NB4 (cell line): ENCODE measurements around the gene NUP214.
A peak's percentile ranks its signal among the peaks of the same experiment; 100 is the strongest.

Experiments
- DNase-seq: peaks from one replicate; pipeline ENCODE4 v3.0.0; 2010; ENCODE audit warnings: low read depth
- H3K4me3 ChIP-seq: one replicate; pipeline ENCODE4 v1.5.1; 2011; ENCODE audit warnings: mild to moderate bottlenecking, low read depth, low read length, moderate library complexity
- MYC ChIP-seq: IDR thresholded peaks from 2 replicates; pipeline ENCODE4 v1.6.1; 2011; ENCODE audit warnings: low read depth, low read length
- POLR2A ChIP-seq: IDR thresholded peaks from 2 replicates; pipeline ENCODE4 v1.6.1; 2011; ENCODE audit warnings: mild to moderate bottlenecking; ENCODE audit not compliant: insufficient read length; ENCODE audit errors: extremely low read depth
- TF ChIP-seq, protein P1 (sequence below): IDR thresholded peaks from one replicate; pipeline ENCODE4 v1.5.1; 2012; ENCODE audit warnings: low read depth, low read length
- TF ChIP-seq, protein P2 (sequence below): IDR thresholded peaks from 2 replicates; pipeline ENCODE4 v1.6.1; 2011; ENCODE audit warnings: low read depth, low read length

NUP214 gene

DNA sequence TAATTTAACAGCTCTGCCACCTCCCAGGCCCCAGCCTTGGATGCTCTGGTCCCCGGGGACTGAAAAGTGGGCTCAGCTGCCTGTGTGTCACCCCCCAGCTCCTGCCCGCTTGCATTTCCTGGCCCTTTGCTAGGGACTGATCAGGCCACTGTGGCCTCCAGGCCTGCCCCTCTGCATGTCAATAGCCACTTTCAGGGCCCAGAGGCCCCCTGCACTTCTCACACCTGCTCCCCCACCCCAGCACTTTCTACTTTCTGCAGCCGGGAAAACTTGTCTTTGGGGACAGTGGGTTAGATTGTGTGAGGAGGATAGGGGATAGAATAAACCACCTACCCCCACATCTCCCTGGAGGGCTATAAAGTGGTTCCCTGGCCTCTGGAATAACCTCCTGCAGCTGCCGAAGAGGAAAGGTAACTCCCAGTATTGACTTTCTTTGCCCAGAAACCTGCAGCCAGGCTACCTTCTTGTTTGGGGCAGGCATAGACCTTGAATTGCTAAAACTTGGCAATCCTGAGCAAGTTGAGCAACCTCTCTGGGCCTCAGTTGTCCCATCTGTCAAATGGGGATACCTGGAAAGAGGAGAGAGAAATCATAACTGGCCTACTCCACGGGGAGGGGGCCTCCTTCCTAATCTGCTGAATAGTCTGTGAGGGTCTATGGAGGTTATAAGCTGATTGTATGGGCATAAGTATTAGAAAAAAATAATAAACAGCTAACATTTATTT is 21.2 kb upstream of the NUP214 start:
- DNase-seq: peak; percentile 29
- TF ChIP-seq POLR2A: no peak
- TF ChIP-seq, protein P1, sequence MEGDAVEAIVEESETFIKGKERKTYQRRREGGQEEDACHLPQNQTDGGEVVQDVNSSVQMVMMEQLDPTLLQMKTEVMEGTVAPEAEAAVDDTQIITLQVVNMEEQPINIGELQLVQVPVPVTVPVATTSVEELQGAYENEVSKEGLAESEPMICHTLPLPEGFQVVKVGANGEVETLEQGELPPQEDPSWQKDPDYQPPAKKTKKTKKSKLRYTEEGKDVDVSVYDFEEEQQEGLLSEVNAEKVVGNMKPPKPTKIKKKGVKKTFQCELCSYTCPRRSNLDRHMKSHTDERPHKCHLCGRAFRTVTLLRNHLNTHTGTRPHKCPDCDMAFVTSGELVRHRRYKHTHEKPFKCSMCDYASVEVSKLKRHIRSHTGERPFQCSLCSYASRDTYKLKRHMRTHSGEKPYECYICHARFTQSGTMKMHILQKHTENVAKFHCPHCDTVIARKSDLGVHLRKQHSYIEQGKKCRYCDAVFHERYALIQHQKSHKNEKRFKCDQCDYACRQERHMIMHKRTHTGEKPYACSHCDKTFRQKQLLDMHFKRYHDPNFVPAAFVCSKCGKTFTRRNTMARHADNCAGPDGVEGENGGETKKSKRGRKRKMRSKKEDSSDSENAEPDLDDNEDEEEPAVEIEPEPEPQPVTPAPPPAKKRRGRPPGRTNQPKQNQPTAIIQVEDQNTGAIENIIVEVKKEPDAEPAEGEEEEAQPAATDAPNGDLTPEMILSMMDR: no peak
- TF ChIP-seq MYC: no peak
- TF ChIP-seq, protein P2, sequence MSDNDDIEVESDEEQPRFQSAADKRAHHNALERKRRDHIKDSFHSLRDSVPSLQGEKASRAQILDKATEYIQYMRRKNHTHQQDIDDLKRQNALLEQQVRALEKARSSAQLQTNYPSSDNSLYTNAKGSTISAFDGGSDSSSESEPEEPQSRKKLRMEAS: no peak
- H3K4me3 ChIP-seq: no peak overlapping the region

DNA sequence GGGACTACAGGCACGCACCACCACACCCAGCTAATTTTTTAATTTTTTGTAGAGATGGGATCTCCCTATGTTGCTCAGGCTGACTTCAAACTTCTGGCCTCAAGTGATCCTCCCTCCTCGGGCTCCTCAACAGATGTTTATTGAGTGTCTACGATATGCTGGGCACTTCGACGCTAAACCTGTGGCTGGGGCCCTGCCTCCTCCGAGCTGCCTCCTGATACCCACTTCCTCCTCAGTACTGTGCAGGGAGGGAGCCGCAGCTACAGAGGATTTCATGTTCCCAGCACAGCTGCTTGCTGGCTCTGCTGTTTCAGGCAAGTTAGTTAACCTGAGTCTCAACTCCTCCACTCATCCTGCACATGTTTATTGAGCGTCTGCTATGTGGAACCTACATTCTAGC is 19.4 kb upstream of the NUP214 start:
- no peak overlapping the region for H3K4me3 ChIP-seq
- TF ChIP-seq, protein P1: no peak
- TF ChIP-seq, protein P2: no peak
- peak; percentile 55 for DNase-seq

DNA sequence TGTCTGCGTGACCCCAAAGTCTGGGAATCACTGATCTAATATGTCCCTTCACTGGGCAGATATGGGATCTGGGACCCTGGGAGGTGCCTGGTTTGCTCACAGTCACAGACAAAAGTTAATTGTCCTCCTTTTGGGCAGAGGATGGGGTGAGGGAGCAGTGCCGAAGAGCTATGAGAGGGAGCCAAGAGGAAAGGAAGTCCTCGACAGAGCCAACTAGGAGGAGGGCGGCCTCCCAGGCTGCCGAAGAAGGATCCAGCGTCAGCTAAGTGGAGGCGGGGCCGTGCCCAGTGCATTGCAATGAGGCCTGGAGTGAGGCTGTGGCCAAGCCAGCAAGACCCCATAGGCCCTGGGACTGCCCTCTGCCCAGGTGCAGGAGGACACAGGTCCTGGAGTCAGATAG is 17.6 kb upstream of the NUP214 start:
- H3K4me3 ChIP-seq: no peak overlapping the region
- TF ChIP-seq, protein P2: no peak
- TF ChIP-seq MYC (no peak), POLR2A (no peak)
- TF ChIP-seq, protein P1: no peak
- no peak for DNase-seq

DNA sequence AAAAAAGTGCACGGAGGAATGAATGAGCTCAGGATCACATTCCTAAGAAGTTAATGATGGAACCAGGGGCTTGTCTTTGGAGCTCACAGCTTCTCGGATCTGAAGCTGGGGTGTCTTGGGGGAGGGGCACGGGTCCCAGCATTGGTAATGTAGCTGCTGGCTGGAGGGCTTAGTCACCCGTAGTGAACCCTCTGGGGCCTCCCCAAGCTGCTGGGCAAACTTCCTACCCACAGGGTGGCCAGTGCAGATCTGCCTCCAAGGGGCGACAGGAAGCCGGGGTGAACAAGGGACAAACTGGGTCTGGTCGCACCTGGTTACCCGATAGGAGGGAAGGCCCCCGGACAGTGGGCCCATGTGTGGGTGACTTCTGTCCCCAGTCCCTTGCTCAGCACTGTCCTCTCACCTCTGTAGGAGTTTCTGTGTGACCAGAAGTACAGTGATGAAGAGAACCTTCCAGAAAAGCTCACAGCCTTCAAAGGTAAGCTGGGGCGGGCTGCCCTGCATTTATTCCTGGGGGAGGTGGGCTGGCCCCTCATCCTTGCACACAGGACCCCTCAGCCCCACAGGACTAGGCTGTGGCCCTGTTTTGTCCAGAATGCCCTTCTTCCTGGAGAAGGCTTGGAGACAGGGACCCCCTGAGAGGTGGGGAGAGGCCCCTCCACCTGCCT is 14.1 kb upstream of the NUP214 start:
- DNase-seq: peak; percentile 43
- TF ChIP-seq POLR2A (no peak), MYC (no peak)
- TF ChIP-seq, protein P1: no peak
- TF ChIP-seq, protein P2: no peak
- H3K4me3 ChIP-seq: no peak overlapping the region

DNA sequence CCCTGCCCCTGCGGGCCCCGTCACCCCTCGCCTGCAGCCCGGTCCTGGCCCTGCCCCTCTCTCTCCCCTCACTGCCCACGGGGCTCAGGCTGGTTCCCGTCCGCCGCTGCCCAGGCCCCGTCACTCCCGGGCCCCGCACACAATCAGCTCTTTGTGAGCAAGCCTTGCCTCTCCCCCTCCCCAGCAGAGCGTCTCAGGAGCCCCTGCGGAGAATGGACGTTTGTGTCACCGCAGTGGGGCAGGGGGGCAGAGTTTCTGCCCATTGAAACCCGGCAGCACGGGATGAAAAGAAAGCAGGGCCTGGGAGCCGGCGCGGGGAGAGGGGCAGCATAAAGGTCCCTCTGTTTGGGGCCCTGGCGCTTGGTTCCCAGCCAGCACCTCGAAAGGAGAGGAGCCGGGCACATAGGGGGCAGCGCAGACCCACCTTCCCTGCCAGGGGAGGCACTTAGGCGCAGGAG is 13.5 kb upstream of the NUP214 start:
- H3K4me3 ChIP-seq: no peak overlapping the region
- no peak for TF ChIP-seq POLR2A
- TF ChIP-seq, protein P2: no peak
- TF ChIP-seq MYC: no peak
- TF ChIP-seq, protein P1: no peak
- DNase-seq: no peak
